ENCODE results near the gene ACTR2.
"Not testable (repeated sequence)": the region's sequence is repeated elsewhere in the genome, so short reads cannot be mapped to it uniquely, and the experiment has no call there.

The ACTR2 gene

DNA sequence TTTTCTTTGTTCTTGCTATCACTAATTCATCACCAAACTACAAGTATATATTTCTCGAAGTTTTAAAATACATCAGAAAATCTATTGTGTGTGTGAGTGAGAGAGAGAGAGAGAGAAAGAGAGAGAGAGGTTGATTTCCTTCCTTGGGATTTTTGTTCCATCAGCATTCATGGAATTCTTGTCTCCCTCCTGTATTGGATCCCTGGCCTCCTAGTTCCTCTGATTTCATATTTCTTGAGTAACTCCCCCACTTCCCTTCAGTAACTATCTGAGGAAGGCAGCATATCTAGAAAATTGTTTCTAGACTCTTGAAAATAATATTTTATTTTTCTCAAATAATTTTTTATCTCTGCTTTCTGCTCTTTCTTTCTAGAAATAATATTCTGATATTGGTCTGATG lies 13.3 kb upstream of the ACTR2 start:
- no peak overlapping the region for H3K27ac ChIP-seq
- no peak for TF ChIP-seq ZFX (IDR thresholded peaks at IDR 0.05; ENCODE audit: borderline replicate concordance)
- TF ChIP-seq, protein P1, sequence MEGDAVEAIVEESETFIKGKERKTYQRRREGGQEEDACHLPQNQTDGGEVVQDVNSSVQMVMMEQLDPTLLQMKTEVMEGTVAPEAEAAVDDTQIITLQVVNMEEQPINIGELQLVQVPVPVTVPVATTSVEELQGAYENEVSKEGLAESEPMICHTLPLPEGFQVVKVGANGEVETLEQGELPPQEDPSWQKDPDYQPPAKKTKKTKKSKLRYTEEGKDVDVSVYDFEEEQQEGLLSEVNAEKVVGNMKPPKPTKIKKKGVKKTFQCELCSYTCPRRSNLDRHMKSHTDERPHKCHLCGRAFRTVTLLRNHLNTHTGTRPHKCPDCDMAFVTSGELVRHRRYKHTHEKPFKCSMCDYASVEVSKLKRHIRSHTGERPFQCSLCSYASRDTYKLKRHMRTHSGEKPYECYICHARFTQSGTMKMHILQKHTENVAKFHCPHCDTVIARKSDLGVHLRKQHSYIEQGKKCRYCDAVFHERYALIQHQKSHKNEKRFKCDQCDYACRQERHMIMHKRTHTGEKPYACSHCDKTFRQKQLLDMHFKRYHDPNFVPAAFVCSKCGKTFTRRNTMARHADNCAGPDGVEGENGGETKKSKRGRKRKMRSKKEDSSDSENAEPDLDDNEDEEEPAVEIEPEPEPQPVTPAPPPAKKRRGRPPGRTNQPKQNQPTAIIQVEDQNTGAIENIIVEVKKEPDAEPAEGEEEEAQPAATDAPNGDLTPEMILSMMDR (IDR thresholded peaks at IDR 0.05) = no peak

DNA sequence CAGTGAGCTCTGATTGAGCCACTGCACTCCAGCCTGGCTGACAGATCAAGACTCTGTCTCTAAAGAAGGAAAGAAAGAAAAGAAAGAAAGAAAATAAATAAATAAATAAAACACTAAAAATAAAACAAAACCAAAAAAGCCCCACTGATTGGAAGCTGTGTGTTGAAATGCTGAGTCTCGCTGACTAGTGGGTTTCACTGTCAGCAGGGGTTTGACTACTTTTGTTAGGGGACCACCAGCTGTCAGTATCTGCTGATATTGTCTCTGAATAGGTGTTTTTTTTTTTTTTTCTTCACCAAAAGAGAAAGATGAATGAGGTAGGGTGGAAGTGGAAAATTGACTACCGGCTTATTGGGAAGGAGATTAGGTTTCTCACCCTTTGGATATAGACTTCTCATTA lies 12.8 kb upstream of the ACTR2 start:
- H3K27ac ChIP-seq = no peak overlapping the region
- TF ChIP-seq, protein P1 (IDR thresholded peaks at IDR 0.05) = no peak
- TF ChIP-seq ZFX (IDR thresholded peaks at IDR 0.05; ENCODE audit: borderline replicate concordance) = no peak

DNA sequence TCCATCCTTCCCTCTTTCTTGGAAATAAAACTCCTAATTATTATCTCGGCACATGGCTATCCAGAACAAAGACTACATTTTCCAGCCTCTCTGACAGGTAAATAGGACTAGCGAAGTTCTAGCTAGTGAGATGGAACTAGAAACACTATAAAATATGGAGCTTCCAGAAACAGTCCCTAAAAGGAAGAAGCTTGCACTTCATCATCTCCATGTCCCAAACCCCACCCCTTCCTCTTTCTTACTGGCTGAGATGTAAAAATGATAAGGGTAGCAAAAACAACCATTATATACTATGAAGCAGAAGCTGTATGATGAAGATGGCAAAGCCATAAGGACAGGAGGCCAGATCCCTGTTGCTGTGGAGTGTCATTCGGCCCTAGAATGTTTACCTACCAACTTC lies 11.7 kb upstream of the ACTR2 start:
- TF ChIP-seq, protein P1 (IDR thresholded peaks at IDR 0.05) = no peak
- TF ChIP-seq ZFX (IDR thresholded peaks at IDR 0.05; ENCODE audit: borderline replicate concordance) = no peak

DNA sequence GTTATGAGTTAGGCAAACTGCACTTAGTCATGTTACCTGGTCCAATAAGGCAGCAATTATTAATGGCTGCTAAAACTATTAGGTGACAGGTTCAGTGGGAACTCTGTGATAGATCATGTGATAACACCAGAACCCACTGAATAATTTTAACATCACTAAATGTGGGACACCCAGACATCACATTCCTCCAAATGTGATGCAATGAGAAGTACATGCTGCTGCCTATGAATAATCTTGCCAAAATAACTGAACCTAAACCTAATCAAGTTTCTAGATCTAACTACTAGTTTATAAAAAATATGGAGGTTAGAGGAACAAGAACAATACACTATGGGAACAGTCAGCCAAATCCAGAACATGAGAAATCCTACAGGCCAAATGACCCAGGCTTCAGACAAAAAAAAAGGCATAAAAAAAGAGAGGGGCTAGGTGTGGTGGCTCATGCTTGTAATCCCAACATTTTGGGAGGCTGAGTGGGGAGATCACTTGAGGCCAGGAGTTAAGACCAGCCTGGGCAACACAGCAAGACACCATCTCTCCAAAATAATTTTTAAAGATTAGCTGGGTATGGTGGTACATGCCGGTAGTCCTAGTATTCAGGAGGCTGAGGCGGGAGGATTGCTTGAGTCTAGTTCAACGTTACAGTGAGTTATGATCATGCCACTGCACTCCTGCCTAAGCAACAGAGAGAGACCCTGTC lies 7.0 kb upstream of the ACTR2 start:
- no peak for TF ChIP-seq ZFX (IDR thresholded peaks at IDR 0.05; ENCODE audit: borderline replicate concordance)
- TF ChIP-seq, protein P1 (IDR thresholded peaks at IDR 0.05) = no peak
- H3K27ac ChIP-seq = no peak overlapping the region

More for the DNA sequence above, 11.7 kb upstream of the ACTR2 start:
- no peak overlapping the region for H3K27ac ChIP-seq

DNA sequence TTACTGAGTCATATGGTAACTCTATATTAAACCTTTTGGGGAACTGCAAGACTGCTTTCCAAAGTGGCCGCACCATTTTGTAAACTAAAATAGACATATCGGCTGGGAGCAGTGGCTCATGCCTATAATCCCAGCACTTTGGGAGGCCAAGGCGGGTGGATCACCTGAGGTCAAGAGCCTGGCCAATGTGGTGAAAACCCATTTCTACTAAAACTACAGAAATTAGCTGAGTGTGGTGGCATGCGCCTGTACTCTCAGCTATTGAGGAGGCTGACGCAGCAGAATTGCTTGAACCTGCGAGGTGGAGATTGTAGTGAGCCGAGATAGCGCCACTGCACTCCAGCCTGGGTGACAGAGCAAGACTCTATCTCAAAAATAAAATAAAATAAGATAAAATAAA lies 6.4 kb upstream of the ACTR2 start:
- H3K27ac ChIP-seq = not testable (repeated sequence)

DNA sequence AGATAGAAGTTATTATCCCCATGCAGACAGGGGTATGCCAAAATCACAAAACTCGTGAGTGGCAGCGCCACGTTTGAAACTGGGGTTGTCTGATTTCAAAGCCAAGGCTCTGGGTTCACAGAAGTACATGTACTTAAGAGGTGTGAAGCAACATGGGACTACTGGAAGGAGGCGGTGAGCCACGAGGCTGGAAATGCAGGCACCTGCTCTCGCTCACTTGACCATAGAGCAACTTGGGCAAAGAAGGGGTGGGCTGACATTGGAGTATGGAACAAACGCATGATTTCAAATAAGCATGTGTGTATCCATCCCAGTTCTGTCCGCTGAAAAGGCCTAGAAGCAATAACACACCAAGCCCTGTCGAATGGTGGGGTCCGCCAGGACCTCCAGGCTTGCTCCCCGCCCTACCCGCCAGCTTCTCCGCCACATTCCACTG lies 593 bp upstream of the ACTR2 start:
- peak overlapping the region; percentile 92 for H3K27ac ChIP-seq
- no peak for TF ChIP-seq ZFX (IDR thresholded peaks at IDR 0.05; ENCODE audit: borderline replicate concordance)
- TF ChIP-seq, protein P1 (IDR thresholded peaks at IDR 0.05) = no peak

DNA sequence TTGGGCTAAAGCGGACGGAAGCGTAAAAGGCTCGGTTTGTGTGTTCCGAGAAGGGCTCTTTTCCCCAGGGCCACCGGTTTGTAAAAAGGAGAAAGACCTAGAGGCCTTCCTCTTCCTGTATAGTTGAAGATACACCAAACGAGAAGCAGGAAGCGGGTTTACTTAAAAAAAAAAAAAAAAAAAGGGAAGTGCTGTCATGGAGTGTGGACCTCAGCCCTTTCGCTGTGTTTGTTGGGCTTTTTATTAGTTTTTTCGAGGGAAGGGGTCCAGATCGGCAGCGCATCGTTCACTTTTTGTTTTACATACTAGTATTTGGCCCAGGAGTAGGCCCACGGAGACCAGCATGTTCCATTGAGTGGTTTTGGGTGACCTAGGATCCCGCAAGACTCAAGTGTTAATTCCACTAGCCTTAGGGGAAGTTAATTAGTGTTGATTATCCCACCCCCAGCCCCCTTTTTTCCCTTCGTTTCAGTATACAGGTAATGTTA lies 676 bp downstream of the ACTR2 start:
- peak overlapping the region; percentile 92 for H3K27ac ChIP-seq
- TF ChIP-seq, protein P1 (IDR thresholded peaks at IDR 0.05) = no peak
- TF ChIP-seq ZFX (IDR thresholded peaks at IDR 0.05; ENCODE audit: borderline replicate concordance) = no peak

DNA sequence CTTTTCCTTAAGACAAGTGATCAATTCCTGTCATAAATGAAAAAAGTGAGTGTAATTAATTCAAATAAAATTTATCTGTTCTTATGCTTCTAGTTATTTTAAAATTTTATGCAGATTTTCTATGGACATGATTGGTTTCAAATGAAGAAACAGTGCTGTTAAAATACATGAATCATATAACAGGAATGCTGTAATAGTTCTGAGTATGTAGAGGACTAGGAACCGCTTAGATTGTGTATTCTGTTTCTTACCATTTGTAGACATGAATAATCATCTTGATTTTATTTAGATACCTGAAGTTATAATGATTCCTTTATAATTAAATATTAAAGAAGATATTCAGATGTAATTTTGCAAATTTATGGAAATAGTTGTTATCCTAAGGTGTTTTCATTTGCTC lies 3.5 kb downstream of the ACTR2 start:
- H3K27ac ChIP-seq = no peak overlapping the region
- TF ChIP-seq, protein P1 (IDR thresholded peaks at IDR 0.05) = no peak
- TF ChIP-seq ZFX (IDR thresholded peaks at IDR 0.05; ENCODE audit: borderline replicate concordance) = no peak
